ENCODE measurements around the gene ANKRD11. TPM values are rescaled to one million over a fixed set of nuclear protein-coding genes. Genes with fewer than 3 reads are reported as not detected.

Gene ANKRD11
- polyA plus RNA-seq, 1 donor (not counting 4 experiments of a cell fraction or from before 2014, with no cell fraction given): 30.1 TPM

DNA sequence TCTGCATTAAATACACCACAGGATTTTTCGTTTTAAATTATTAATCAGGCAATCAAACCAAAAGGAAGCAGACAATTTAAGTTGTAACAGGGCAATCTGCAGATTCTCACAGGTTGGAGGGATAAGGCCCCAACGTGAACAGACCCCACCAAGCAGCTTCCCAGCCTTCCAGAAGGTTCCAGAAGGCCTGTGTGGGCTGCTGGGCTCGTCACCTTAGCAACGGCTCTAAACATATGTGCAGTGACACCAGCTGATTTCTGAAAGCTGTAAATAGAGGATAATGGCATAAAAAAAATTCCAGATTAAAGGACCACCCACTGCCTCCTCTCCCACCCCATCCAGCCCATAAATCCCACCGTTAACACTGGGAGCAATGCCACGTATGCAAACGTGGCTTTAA, 149.1 kb downstream of the ANKRD11 start:
- no peak for TF ChIP-seq EZH2 (IDR thresholded peaks at IDR 0.05; ENCODE audit: low read length)
- TF ChIP-seq, protein P1, sequence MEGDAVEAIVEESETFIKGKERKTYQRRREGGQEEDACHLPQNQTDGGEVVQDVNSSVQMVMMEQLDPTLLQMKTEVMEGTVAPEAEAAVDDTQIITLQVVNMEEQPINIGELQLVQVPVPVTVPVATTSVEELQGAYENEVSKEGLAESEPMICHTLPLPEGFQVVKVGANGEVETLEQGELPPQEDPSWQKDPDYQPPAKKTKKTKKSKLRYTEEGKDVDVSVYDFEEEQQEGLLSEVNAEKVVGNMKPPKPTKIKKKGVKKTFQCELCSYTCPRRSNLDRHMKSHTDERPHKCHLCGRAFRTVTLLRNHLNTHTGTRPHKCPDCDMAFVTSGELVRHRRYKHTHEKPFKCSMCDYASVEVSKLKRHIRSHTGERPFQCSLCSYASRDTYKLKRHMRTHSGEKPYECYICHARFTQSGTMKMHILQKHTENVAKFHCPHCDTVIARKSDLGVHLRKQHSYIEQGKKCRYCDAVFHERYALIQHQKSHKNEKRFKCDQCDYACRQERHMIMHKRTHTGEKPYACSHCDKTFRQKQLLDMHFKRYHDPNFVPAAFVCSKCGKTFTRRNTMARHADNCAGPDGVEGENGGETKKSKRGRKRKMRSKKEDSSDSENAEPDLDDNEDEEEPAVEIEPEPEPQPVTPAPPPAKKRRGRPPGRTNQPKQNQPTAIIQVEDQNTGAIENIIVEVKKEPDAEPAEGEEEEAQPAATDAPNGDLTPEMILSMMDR (optimal IDR thresholded peaks at IDR 0.05 in 1 of 3, IDR thresholded peaks at IDR 0.05 in 1 of 3, conservative IDR thresholded peaks at IDR 0.05 in 1 of 3; ENCODE audit: extremely low read depth in 1 of 3, insufficient read depth in 2 of 3, low read length in 3 of 3): no peak
- FAIRE-seq (no peak), DNase-seq (ENCODE audit: low read depth, low spot score) (no peak)
- no peak overlapping the region for H3K4me2 ChIP-seq (ENCODE audit: control insufficient read depth, extremely low read depth, insufficient read depth, low read depth, low read length)
- H4K20me1 ChIP-seq (ENCODE audit: control insufficient read depth, extremely low read depth, insufficient read depth, low read length): peaks cover 19% of the 10 kb centered on the region
- peaks cover 5% of the 10 kb centered on the region for H3K9me1 ChIP-seq (ENCODE audit: control insufficient read depth, extremely low read depth, insufficient read depth, low read length)
- H3K27me3 ChIP-seq (ENCODE audit: control insufficient read depth, extremely low read depth, insufficient read depth, low read length): no peaks in the 10 kb centered on the region
- H3K27ac ChIP-seq (ENCODE audit: control insufficient read depth, insufficient read depth, low read length): no peak overlapping the region
- H3K79me2 ChIP-seq (ENCODE audit: control insufficient read depth, insufficient read depth, low read length): peaks cover 96% of the 10 kb centered on the region
- no peaks in the 10 kb centered on the region for H3K9me3 ChIP-seq (ENCODE audit: control insufficient read depth, low read depth, low read length)
- peaks cover 21% of the 10 kb centered on the region for H3K4me1 ChIP-seq (ENCODE audit: control insufficient read depth, extremely low read depth, insufficient read depth, low read length)
- dilution Hi-C loops (cut with MboI; ENCODE audit: extremely low pct_ligation_motif_present, low sequenced_read_pairs): no loop called here
- no peak overlapping the region for H3K4me3 ChIP-seq (ENCODE audit: control insufficient read depth in 2 of 3, extremely low read depth in 1 of 3, insufficient read depth in 2 of 3, low read depth in 1 of 3, low read length in 3 of 3)
- H2AFZ ChIP-seq (ENCODE audit: control insufficient read depth, low read length): no peak overlapping the region
- H3K9ac ChIP-seq (ENCODE audit: control insufficient read depth, extremely low read depth, insufficient read depth, low read length): no peak overlapping the region
- peaks cover 0 to 3% of the 10 kb centered on the region in 2 experiments for H3K36me3 ChIP-seq (ENCODE audit: control insufficient read depth in 2 of 2, extremely low read depth in 1 of 2, insufficient read depth in 2 of 2, low read length in 2 of 2)

DNA sequence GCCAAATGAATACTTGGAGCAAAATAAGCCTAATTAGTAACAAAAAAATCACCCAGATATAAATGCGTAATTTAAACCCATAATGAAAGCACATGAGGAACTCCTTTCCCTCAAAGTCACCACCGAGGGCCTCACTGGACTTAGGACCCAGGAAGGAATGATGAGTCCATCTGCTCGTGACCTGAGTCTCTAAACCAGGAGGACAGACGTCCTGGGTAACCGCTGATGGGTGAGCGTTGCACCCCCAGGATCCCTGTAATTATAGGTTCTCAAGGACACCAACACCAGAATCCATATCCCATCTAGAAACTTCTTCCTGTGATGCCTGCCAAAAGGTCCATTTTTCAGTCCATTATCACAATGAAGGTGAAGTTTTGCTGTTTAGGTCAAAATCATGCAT, 151.5 kb downstream of the ANKRD11 start:
- peaks cover 27% of the 10 kb centered on the region for H4K20me1 ChIP-seq (ENCODE audit: control insufficient read depth, extremely low read depth, insufficient read depth, low read length)
- H3K9me1 ChIP-seq (ENCODE audit: control insufficient read depth, extremely low read depth, insufficient read depth, low read length): peaks cover 10% of the 10 kb centered on the region
- peaks cover 23% of the 10 kb centered on the region for H3K4me1 ChIP-seq (ENCODE audit: control insufficient read depth, extremely low read depth, insufficient read depth, low read length)
- H2AFZ ChIP-seq (ENCODE audit: control insufficient read depth, low read length): no peak overlapping the region
- H3K27me3 ChIP-seq (ENCODE audit: control insufficient read depth, extremely low read depth, insufficient read depth, low read length): no peaks in the 10 kb centered on the region
- TF ChIP-seq EZH2 (IDR thresholded peaks at IDR 0.05; ENCODE audit: low read length): no peak
- TF ChIP-seq, protein P1 (optimal IDR thresholded peaks at IDR 0.05 in 1 of 3, IDR thresholded peaks at IDR 0.05 in 1 of 3, conservative IDR thresholded peaks at IDR 0.05 in 1 of 3; ENCODE audit: extremely low read depth in 1 of 3, insufficient read depth in 2 of 3, low read length in 3 of 3): no peak
- no peak overlapping the region for H3K27ac ChIP-seq (ENCODE audit: control insufficient read depth, insufficient read depth, low read length)
- H3K4me2 ChIP-seq (ENCODE audit: control insufficient read depth, extremely low read depth, insufficient read depth, low read depth, low read length): no peak overlapping the region
- no peak for DNase-seq (ENCODE audit: low read depth, low spot score)
- peaks cover 0 to 3% of the 10 kb centered on the region in 2 experiments for H3K36me3 ChIP-seq (ENCODE audit: control insufficient read depth in 2 of 2, extremely low read depth in 1 of 2, insufficient read depth in 2 of 2, low read length in 2 of 2)
- no peaks in the 10 kb centered on the region for H3K9me3 ChIP-seq (ENCODE audit: control insufficient read depth, low read depth, low read length)
- H3K79me2 ChIP-seq (ENCODE audit: control insufficient read depth, insufficient read depth, low read length): peaks cover 96% of the 10 kb centered on the region
- H3K4me3 ChIP-seq (ENCODE audit: control insufficient read depth in 2 of 3, extremely low read depth in 1 of 3, insufficient read depth in 2 of 3, low read depth in 1 of 3, low read length in 3 of 3): no peak overlapping the region
- FAIRE-seq: no peak
- H3K9ac ChIP-seq (ENCODE audit: control insufficient read depth, extremely low read depth, insufficient read depth, low read length): no peak overlapping the region
- dilution Hi-C loops (cut with MboI; ENCODE audit: extremely low pct_ligation_motif_present, low sequenced_read_pairs): no loop called here
